ENCODE results near the gene CALCOCO2.

- TF ChIP-seq ATOH8 (CRISPR knock-in tag; IDR thresholded peaks at IDR 0.05; ENCODE audit: low read depth) (no peak), CTCF (IDR thresholded peaks at IDR 0.05) (no peak), EP300 (IDR thresholded peaks at IDR 0.05) (no peak), MAX (IDR thresholded peaks at IDR 0.05) (no peak), RCOR1 (IDR thresholded peaks at IDR 0.05; ENCODE audit: low read depth, low read length) (no peak), MAFK (IDR thresholded peaks at IDR 0.05; ENCODE audit: partially characterized antibody) (no peak), SREBF2 (IDR thresholded peaks at IDR 0.05) (no peak)
Observed at GRCh38 chr17:48815311-48815710, 15.5 kb upstream of the CALCOCO2 start.

All from A549 (cell line).